Thymus (tissue), 11 donors: Measurements from ENCODE around the gene USP17L26. TPM values are rescaled to one million over a fixed set of nuclear protein-coding genes. Genes with fewer than 3 reads are reported as not detected.
"Not testable (repeated sequence)": the region's sequence is repeated elsewhere in the genome, so short reads cannot be mapped to it uniquely, and the experiment has no call there.

Source experiments
- DNase-seq, 9 donors: peaks; one replicate each; pipeline ENCODE4 v3.0.0-alpha.2; 2013; ENCODE audit warnings: low spot score in 9 of 9, low read depth in 6 of 9, missing footprints in 1 of 9
- H3K27ac ChIP-seq, 2 donors: one replicate each; pipeline ENCODE4 v1.5.1; 2013; ENCODE audit warnings: control low read depth in 1 of 2, low read depth in 1 of 2, low read length in 1 of 2, mild to moderate bottlenecking in 1 of 2, moderate library complexity in 1 of 2
- H3K27me3 ChIP-seq, 2 donors: one replicate each; pipeline ENCODE4 v1.5.1; 2013; ENCODE audit warnings: low read length in 1 of 2; ENCODE audit not compliant: control insufficient read depth in 2 of 2, insufficient read depth in 1 of 2
- H3K36me3 ChIP-seq, 2 donors: one replicate each; pipeline ENCODE4 v1.5.1; 2013; ENCODE audit warnings: low read length in 1 of 2, mild to moderate bottlenecking in 1 of 2, moderate library complexity in 1 of 2; ENCODE audit not compliant: control insufficient read depth in 2 of 2, insufficient read depth in 2 of 2
- H3K4me1 ChIP-seq, 2 donors: one replicate each; pipeline ENCODE4 v1.5.1; 2013; ENCODE audit warnings: low read length in 2 of 2; ENCODE audit not compliant: control insufficient read depth in 2 of 2, insufficient read depth in 2 of 2
- H3K4me3 ChIP-seq, 2 donors: one replicate each; pipeline ENCODE4 v1.5.1; 2013; ENCODE audit warnings: low read length in 2 of 2, control low read depth in 1 of 2, mild to moderate bottlenecking in 1 of 2
- H3K9me3 ChIP-seq, 2 donors: one replicate each; pipeline ENCODE4 v1.5.1; 2013; ENCODE audit warnings: low read length in 1 of 2, mild to moderate bottlenecking in 1 of 2; ENCODE audit not compliant: control insufficient read depth in 2 of 2, insufficient read depth in 1 of 2
- WGBS: extraction: QIAGEN DNeasy Blood & Tissue Kit; methylation state at CpG from one replicate; pipeline ENCODE4 v1.1.7; 2013; 5-methylcytosine and 5-hydroxymethylcytosine counted together
- polyA plus RNA-seq: library from polyadenylated mRNA; stranded (reverse); fragments of 200-250 nt; gene quantifications from one replicate; pipeline ENCODE4 v1.2.3, GENCODE V29; 2013
- total RNA-seq: library from RNA; stranded (reverse); fragments of 120-200 nt; gene quantifications from one replicate; pipeline ENCODE4 v1.2.4, GENCODE V29; 2013
- donor health status: healthy.

Gene USP17L26
- total and polyA plus RNA-seq, 2 donors: not detected

DNA sequence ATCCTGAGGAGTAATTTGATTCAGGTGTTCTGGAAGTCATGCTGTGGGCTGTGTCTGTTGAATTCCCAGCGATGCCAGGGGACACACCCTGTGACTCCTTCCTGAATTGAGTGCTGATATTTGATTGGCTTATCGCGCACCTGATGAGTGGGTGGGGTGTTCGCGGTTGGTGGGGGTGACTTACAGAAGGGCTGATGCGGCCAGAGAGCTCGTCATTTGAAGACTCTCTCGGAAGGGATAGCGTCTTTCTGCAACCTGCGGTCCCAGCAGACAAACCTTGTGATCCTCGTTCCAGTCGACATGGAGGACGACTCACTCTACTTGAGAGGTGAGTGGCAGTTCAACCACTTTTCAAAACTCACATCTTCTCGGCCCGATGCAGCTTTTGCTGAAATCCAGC lies 28.4 kb downstream of the USP17L26 start, which contains the start of gene USP17L30:
TSS of gene USP17L30 (plus strand) at position 301 of the 400 bp plus-strand sequence. CDS start at position 301, 0 bp downstream.
- H3K27me3 ChIP-seq, H3K9me3 ChIP-seq, H3K36me3 ChIP-seq, DNase-seq, H3K27ac ChIP-seq, H3K4me1 ChIP-seq, H3K4me3 ChIP-seq: not testable (repeated sequence)
- no CpG with 5 or more reads among the region's 15 CpGs for WGBS

DNA sequence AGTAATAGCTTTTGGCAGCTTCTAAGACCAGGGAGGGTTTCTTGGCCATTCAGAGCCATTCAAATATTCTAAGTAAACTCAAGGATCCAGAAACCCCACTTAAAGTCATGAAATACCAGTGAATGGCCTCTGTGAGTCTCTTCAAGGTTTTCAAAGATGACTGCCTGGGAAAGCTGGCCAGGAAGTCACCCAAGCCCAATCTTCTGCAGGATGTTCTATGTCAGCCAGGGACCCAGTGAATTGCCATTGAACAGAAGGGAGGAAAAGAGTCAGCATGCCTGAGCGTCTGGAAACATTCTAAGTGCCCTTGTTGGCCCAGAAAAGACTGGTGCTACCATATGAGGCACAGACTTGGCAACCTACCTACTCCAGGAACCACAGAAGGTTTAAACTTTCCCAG lies 45.4 kb downstream of the USP17L26 start:
- H3K9me3 ChIP-seq, H3K36me3 ChIP-seq, H3K27me3 ChIP-seq, H3K4me3 ChIP-seq, DNase-seq, H3K4me1 ChIP-seq, H3K27ac ChIP-seq: not testable (repeated sequence)
- WGBS: 51% methylated on average over 1 of the region's 1 CpG

DNA sequence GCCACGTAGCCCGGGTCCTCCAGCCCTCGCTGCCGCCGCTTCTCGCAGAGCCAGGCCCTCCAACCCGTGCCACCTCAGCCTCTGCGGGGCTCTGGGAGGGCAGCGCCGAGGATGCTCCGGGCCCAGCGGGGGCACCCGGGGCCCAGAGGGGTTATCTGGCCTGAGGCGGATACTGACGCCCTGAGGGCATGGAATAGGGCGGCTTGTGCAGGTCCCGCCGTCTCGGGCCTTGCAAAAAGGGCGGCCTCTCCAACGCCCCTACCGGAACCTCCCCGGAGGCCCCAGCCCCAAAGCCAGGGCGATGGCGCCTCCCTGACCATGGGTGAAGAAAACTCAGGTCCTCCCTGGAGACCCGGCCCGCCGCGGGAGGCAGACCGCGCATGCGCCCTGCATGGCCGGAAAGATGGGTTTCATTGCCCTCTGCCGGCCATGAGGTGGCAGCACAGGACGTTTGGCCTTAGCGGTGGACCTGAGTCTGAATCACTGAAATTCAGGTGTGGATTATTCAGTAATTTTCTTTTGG lies 46.6 kb downstream of the USP17L26 start:
- H3K36me3 ChIP-seq, H3K27ac ChIP-seq, H3K4me1 ChIP-seq, H3K27me3 ChIP-seq, H3K9me3 ChIP-seq: not testable (repeated sequence)
- DNase-seq: peak in 5 of 9 donors; percentile 1 to 21 (median 11)
- 32% methylated on average over 36 of the region's 36 CpGs for WGBS
- H3K4me3 ChIP-seq: peak overlapping the region; percentile 17 to 42

DNA sequence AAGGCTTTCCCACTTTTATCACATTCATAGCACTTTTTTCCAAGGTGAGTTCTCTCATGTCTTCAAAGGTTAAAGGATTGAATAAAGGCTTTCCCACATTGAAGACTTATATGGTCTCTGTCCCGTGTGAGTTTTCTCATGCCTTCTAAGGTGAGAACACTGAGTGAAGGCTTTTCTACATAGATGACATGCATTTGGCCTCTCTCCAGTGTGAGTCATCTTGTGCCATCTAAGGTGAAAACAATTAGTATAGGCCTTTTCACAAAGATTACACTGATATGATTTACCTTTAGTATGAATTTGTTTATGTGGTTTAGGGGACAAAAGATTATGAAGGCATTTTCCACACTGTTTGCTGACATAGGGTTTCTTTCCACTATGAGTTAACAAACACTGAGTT lies 49.7 kb downstream of the USP17L26 start:
- no peaks in the 10 kb centered on the region for H3K36me3 ChIP-seq
- H3K4me3 ChIP-seq: no peak overlapping the region
- H3K27ac ChIP-seq: no peak overlapping the region
- no peaks in the 10 kb centered on the region for H3K9me3 ChIP-seq
- H3K4me1 ChIP-seq: no peaks in the 10 kb centered on the region
- 96% methylated on average over 1 of the region's 1 CpG for WGBS
- no peaks in the 10 kb centered on the region for H3K27me3 ChIP-seq
- DNase-seq: no peak

Other genes with a start within 250 kb of the USP17L26 start
- gene FAM90A26, start 164.2 kb upstream of the USP17L26 start, total RNA-seq: not detected
- 0.02 TPM for gene FAM90A26, start 164.2 kb upstream of the USP17L26 start, polyA plus RNA-seq
- not detected for gene USP17L10, start 124.0 kb upstream of the USP17L26 start, total RNA-seq
- gene USP17L10, start 124.0 kb upstream of the USP17L26 start, polyA plus RNA-seq: not detected
- not detected for gene USP17L11, start 119.3 kb upstream of the USP17L26 start, total RNA-seq
- not detected for gene USP17L11, start 119.3 kb upstream of the USP17L26 start, polyA plus RNA-seq
- not detected for gene USP17L12, start 114.5 kb upstream of the USP17L26 start, total RNA-seq
- not detected for gene USP17L12, start 114.5 kb upstream of the USP17L26 start, polyA plus RNA-seq
- gene USP17L13, start 109.8 kb upstream of the USP17L26 start, total RNA-seq: not detected
- not detected for gene USP17L13, start 109.8 kb upstream of the USP17L26 start, polyA plus RNA-seq
- not detected for gene USP17L15, start 100.3 kb upstream of the USP17L26 start, total RNA-seq
- 0.02 TPM for gene USP17L15, start 100.3 kb upstream of the USP17L26 start, polyA plus RNA-seq
- gene USP17L17, start 90.8 kb upstream of the USP17L26 start, total RNA-seq: not detected
- not detected for gene USP17L17, start 90.8 kb upstream of the USP17L26 start, polyA plus RNA-seq
- not detected for gene USP17L18, start 86.0 kb upstream of the USP17L26 start, total RNA-seq
- not detected for gene USP17L18, start 86.0 kb upstream of the USP17L26 start, polyA plus RNA-seq
- gene USP17L19, start 81.3 kb upstream of the USP17L26 start, total RNA-seq: not detected
- not detected for gene USP17L19, start 81.3 kb upstream of the USP17L26 start, polyA plus RNA-seq
- gene USP17L20, start 76.5 kb upstream of the USP17L26 start, total RNA-seq: not detected
- not detected for gene USP17L20, start 76.5 kb upstream of the USP17L26 start, polyA plus RNA-seq
- gene USP17L21, start 71.8 kb upstream of the USP17L26 start, total RNA-seq: not detected
- not detected for gene USP17L21, start 71.8 kb upstream of the USP17L26 start, polyA plus RNA-seq
- not detected for gene USP17L22, start 67.0 kb upstream of the USP17L26 start, total RNA-seq
- gene USP17L22, start 67.0 kb upstream of the USP17L26 start, polyA plus RNA-seq: not detected
- gene USP17L24, start 9.5 kb upstream of the USP17L26 start, total RNA-seq: not detected
- gene USP17L24, start 9.5 kb upstream of the USP17L26 start, polyA plus RNA-seq: not detected
- gene USP17L25, start 4.7 kb upstream of the USP17L26 start, total RNA-seq: not detected
- not detected for gene USP17L25, start 4.7 kb upstream of the USP17L26 start, polyA plus RNA-seq
- gene USP17L5, start 4.7 kb downstream of the USP17L26 start, total RNA-seq: not detected
- gene USP17L5, start 4.7 kb downstream of the USP17L26 start, polyA plus RNA-seq: not detected
- gene USP17L27, start 9.5 kb downstream of the USP17L26 start, total RNA-seq: not detected
- gene USP17L27, start 9.5 kb downstream of the USP17L26 start, polyA plus RNA-seq: not detected
- gene USP17L28, start 14.2 kb downstream of the USP17L26 start, total RNA-seq: not detected
- gene USP17L28, start 14.2 kb downstream of the USP17L26 start, polyA plus RNA-seq: not detected
- gene USP17L29, start 19.0 kb downstream of the USP17L26 start, total RNA-seq: not detected
- gene USP17L29, start 19.0 kb downstream of the USP17L26 start, polyA plus RNA-seq: not detected
- not detected for gene USP17L30, start 28.5 kb downstream of the USP17L26 start, total RNA-seq
- not detected for gene USP17L30, start 28.5 kb downstream of the USP17L26 start, polyA plus RNA-seq
- gene DEFB131A, start 109.8 kb downstream of the USP17L26 start, total RNA-seq: not detected
- not detected for gene DEFB131A, start 109.8 kb downstream of the USP17L26 start, polyA plus RNA-seq